Astrocyte (in vitro differentiated cells and primary cell): ENCODE data around the gene SUGP2.

Experiments
- EZH2 ChIP-seq: IDR thresholded peaks from 2 replicates; pipeline ENCODE4 v1.6.1; 2012; ENCODE audit warnings: mild to moderate bottlenecking, low read length, inconsistent platforms; ENCODE audit not compliant: insufficient read depth
- TF ChIP-seq, protein P1 (sequence below): IDR thresholded peaks from 2 replicates; pipeline ENCODE4 v1.5.1; 2011; ENCODE audit warnings: low read depth, mild to moderate bottlenecking, inconsistent platforms, low read length, moderate library complexity; ENCODE audit not compliant: insufficient read depth

DNA sequence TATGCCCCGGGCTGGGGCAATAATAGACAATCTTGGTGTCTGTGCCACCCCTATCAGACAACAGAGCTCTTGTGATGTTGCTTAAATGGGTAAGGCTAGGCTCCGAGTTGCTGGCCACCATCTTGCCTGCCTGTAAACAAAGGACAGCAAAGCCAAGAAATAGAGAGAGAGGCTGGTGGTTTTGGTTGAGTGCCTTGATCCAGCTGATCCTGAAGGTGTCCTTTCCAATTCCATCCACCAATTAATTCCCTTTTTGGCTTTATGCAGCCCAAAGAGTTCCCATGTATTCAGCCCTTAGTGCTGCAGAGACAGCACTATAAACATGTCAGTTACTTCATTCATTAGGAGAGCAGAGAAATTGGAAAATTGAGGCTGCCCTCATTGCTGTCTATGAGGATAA is 50.6 kb downstream of the SUGP2 start:
- TF ChIP-seq, protein P1, sequence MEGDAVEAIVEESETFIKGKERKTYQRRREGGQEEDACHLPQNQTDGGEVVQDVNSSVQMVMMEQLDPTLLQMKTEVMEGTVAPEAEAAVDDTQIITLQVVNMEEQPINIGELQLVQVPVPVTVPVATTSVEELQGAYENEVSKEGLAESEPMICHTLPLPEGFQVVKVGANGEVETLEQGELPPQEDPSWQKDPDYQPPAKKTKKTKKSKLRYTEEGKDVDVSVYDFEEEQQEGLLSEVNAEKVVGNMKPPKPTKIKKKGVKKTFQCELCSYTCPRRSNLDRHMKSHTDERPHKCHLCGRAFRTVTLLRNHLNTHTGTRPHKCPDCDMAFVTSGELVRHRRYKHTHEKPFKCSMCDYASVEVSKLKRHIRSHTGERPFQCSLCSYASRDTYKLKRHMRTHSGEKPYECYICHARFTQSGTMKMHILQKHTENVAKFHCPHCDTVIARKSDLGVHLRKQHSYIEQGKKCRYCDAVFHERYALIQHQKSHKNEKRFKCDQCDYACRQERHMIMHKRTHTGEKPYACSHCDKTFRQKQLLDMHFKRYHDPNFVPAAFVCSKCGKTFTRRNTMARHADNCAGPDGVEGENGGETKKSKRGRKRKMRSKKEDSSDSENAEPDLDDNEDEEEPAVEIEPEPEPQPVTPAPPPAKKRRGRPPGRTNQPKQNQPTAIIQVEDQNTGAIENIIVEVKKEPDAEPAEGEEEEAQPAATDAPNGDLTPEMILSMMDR: no peak
- no peak for TF ChIP-seq EZH2
